ENCODE measurements around the gene MMP23B.

- no peak for TF ChIP-seq CTCF (conservative IDR thresholded peaks at IDR 0.05; ENCODE audit: low read depth, low read length)
- TF ChIP-seq EZH2 (IDR thresholded peaks at IDR 0.05; ENCODE audit: borderline replicate concordance, low read depth, low read length, poor library complexity, severe bottlenecking), result no peak
These were observed 51.3 kb downstream of the MMP23B start for GRCh38 chr1:1683104-1683905.
